HL-60/S4 treated with phorbol 12-myristate 13-acetate at 8.2 ng/mL for 4 days and 3 days (cell line): ENCODE results near the gene ARL6.
"Not testable (repeated sequence)": the region's sequence is repeated elsewhere in the genome, so short reads cannot be mapped to it uniquely, and the experiment has no call there.

Experiments
- in situ Hi-C: fragments of 300-500 bp; cut with MboI; formaldehyde crosslinking; loops from 2 replicates; pipeline ENCODE4 v1.15.0; 2022; ENCODE audit warnings: low sequenced_read_pairs

Gene ARL6

GRCh38 chr3:97821287-97821773 is 56.8 kb downstream of the ARL6 start:
- in situ Hi-C loops, result no loop called here

GRCh38 chr3:97821774-97822358 is 57.3 kb downstream of the ARL6 start, which contains the start of gene CRYBG3:
Gene CRYBG3 (plus strand): TSS chr3:97822011. CDS start chr3:97822207, 196 bp downstream.
- in situ Hi-C loops, result no loop called here

GRCh38 chr3:97822359-97822775 is 57.8 kb downstream of the ARL6 start:
- in situ Hi-C loops, result no loop called here

- in situ Hi-C loops, result no loop called here
These were observed 58.8 kb downstream of the ARL6 start for GRCh38 chr3:97823046-97824004.

GRCh38 chr3:97825101-97825500 is 60.5 kb downstream of the ARL6 start:
- in situ Hi-C loops, result no loop called here

GRCh38 chr3:97827741-97828471 is 63.3 kb downstream of the ARL6 start:
- in situ Hi-C loops, result no loop called here

GRCh38 chr3:97829198-97829597 is 64.6 kb downstream of the ARL6 start:
- in situ Hi-C loops, result no loop called here

GRCh38 chr3:97830638-97831037 is 66.1 kb downstream of the ARL6 start:
- in situ Hi-C loops, result no loop called here

- in situ Hi-C loops, result no loop called here
These were observed 66.6 kb downstream of the ARL6 start for GRCh38 chr3:97831140-97831539.

GRCh38 chr3:97833184-97833583 is 68.6 kb downstream of the ARL6 start:
- in situ Hi-C loops, result not testable (repeated sequence)

GRCh38 chr3:97835761-97836160 is 71.2 kb downstream of the ARL6 start:
- in situ Hi-C loops, result no loop called here

- in situ Hi-C loops, result no loop called here
These were observed 73.8 kb downstream of the ARL6 start for GRCh38 chr3:97838393-97838792.

- in situ Hi-C loops, result no loop called here
These were observed 75.4 kb downstream of the ARL6 start for GRCh38 chr3:97839944-97840343.

- in situ Hi-C loops, result no loop called here
These were observed 76.7 kb downstream of the ARL6 start for GRCh38 chr3:97841304-97841703.

- in situ Hi-C loops, result no loop called here
These were observed 77.4 kb downstream of the ARL6 start for GRCh38 chr3:97841956-97842355.

GRCh38 chr3:97848779-97849178 is 84.2 kb downstream of the ARL6 start:
- in situ Hi-C loops, result no loop called here
